ENCODE results near the gene ITGB1BP1. TPM values are rescaled to one million over a fixed set of nuclear protein-coding genes. Genes with fewer than 3 reads are reported as not detected.
A peak's percentile ranks its signal among the peaks of the same experiment; 100 is the strongest.

The ITGB1BP1 gene
- total and polyA plus RNA-seq, 9 of the 15 experiments (the other 6 are each of a cell fraction or from before 2014, with no cell fraction given): 37.8 to 95.3 (median 50.4) TPM

- peak; percentile 82 for TF ChIP-seq ZBTB40 (IDR thresholded peaks at IDR 0.05)
- peak; percentile 57; the same call in 1 of the 2 replicates for TF ChIP-seq ZBTB40 (CRISPR knock-in tag; IDR thresholded peaks at IDR 0.05)
- TF ChIP-seq MTF1 (CRISPR knock-in tag; IDR thresholded peaks at IDR 0.05; ENCODE audit: borderline replicate concordance): no peak
- 0 out of 2 replicates have a peak, but pooled peaks have one; percentile 6 for TF ChIP-seq CBFA2T2 (conservative IDR thresholded peaks at IDR 0.05)
- TF ChIP-seq SNAPC5 (CRISPR knock-in tag; IDR thresholded peaks at IDR 0.05): no peak
- TF ChIP-seq BHLHE40 (IDR thresholded peaks at IDR 0.05; ENCODE audit: low read length): no peak
- 0 out of 2 replicates have a peak, but pooled peaks have one; percentile 32 for TF ChIP-seq ESRRA (IDR thresholded peaks at IDR 0.05; ENCODE audit: borderline replicate concordance, low read depth)
- 0 out of 2 replicates have a peak, but pooled peaks have one; percentile 30 for TF ChIP-seq GTF2E2 (tag; IDR thresholded peaks at IDR 0.05)
- no peak for TF ChIP-seq GABPA (tag; conservative IDR thresholded peaks at IDR 0.05; ENCODE audit: low read depth)
- peak; percentile 73 for TF ChIP-seq ATF3 (IDR thresholded peaks at IDR 0.05)
- no peak for TF ChIP-seq ATF3 (CRISPR knock-in tag; conservative IDR thresholded peaks at IDR 0.05)
- TF ChIP-seq FOSL1 (tag; conservative IDR thresholded peaks at IDR 0.05): peak; percentile 69
- TF ChIP-seq JUND (IDR thresholded peaks at IDR 0.05; ENCODE audit: borderline replicate concordance, low read depth, low read length): no peak
- 0 out of 3 replicates have a peak, but pooled peaks have one; percentile 39 for TF ChIP-seq JUND (tag; IDR thresholded peaks at IDR 0.05; ENCODE audit: borderline replicate concordance, low read depth, low read length)
- peak; percentile 64; the same call in 1 of the 2 replicates for TF ChIP-seq MEF2A (IDR thresholded peaks at IDR 0.05; ENCODE audit: control insufficient read depth, low read depth, low read length)
Observed at GRCh38 chr2:9430316-9431293, 7.3 kb upstream of the ITGB1BP1 start (continued).
